Activated CD8-positive, alpha-beta memory T cell treated with anti-CD3 and anti-CD28 coated beads, Interleukin-2, amount 50 U/mL, for 4 hours (primary cell): ENCODE results near the gene RBFOX2.

Experiments
- DNase-seq: peaks from one replicate; pipeline ENCODE4 v3.0.0-alpha.2; 2020

The RBFOX2 gene

GRCh38 chr22:35852076-35852475, 176.5 kb downstream of the RBFOX2 start:
- DNase-seq, result no peak

- no peak for DNase-seq
Measured at GRCh38 chr22:35850831-35851230, 177.8 kb downstream of the RBFOX2 start.

GRCh38 chr22:35846804-35847203, 181.8 kb downstream of the RBFOX2 start:
- DNase-seq, result no peak

DNA sequence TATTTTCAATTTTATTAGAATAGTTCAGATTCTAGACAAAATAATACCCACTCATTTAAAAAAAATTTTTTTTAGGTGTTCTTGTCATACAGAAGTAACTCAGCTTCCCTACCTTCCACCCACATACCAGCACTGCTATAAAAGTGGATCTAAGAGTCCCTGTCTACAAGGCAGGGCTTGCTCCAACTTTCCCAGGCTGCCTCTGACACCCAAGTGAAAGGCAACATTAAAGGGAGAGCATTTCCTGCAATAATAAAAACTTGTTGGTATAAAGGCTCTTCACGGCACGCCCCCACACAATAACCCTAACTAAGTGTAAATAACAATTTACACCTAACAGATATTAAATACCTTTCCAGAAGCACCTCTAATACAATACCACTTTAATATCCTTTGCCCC, 183.7 kb downstream of the RBFOX2 start:
- no peak for DNase-seq

GRCh38 chr22:35842954-35843353, 185.7 kb downstream of the RBFOX2 start:
- DNase-seq, result no peak

DNA sequence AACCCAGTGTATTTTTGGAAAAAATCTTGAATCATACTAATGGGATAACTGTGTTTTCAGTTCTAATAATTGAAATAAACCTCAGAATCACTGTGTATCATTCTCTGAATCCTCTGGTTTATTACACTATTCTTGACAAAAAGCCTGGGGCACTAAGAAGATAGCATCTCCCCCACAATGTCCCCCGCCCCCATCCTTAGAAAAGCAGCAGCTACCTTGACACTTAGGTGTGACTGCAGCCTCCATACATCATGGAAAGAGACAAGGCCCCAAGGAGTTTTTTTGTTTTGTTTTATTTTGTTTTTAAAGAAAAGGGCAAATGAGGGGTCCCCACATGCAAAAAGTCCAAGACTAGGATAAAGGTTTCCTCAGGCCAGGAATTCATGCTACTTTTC, 186.1 kb downstream of the RBFOX2 start:
- no peak for DNase-seq

DNA sequence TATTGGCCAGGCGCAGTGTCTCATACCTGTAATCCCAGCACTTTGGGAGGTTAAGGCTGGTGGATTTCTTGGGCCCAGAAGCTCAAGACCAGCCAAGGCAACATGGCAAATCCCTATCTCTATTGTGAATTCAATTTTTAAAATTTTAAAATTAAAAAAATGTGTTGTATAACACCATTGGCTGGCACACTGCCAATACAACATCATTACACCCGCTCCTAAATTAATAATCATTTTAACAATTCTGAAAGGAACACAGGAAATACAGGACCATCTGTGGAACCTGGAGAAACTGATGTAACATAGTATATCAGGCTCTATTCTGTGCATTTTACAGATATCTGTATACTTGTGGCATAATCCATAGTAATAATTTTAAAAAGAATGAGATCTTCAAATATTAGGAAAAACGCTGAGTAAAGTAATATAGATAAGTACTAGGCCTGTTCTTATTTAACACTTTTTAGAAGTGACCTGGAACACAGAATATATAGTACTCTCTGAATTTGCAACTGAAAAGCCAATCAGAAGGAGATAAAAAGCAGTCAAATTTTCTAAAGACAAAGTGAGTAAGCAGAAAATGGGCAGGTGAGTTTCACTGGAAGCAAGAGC, 186.6 kb downstream of the RBFOX2 start:
- DNase-seq, result no peak

DNA sequence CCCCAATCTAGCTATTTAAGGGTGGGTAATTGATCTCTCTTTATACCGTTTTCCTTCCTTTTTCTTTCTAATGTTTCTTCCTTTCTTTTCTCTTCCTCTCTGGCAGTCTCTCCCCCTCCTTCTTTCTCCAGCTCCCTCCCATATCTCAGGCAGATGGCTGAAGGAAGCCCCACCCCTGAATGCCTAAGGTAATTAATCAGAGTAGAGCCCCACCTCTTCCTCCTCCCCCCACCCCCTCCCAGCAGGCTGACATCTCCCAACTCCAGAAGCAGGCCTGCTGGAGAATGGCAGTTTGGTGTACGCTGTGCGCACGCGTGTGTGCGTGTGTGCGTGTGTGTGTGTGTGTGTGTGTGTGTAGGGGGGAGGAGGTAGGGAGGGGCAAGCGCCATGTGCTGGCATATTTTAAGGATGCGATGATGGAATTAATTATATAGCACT, 188.3 kb downstream of the RBFOX2 start:
- DNase-seq, result peak; percentile 18

GRCh38 chr22:35839841-35840301, 188.8 kb downstream of the RBFOX2 start:
- no peak for DNase-seq

GRCh38 chr22:35838855-35839576, 189.6 kb downstream of the RBFOX2 start:
- DNase-seq, result no peak

DNA sequence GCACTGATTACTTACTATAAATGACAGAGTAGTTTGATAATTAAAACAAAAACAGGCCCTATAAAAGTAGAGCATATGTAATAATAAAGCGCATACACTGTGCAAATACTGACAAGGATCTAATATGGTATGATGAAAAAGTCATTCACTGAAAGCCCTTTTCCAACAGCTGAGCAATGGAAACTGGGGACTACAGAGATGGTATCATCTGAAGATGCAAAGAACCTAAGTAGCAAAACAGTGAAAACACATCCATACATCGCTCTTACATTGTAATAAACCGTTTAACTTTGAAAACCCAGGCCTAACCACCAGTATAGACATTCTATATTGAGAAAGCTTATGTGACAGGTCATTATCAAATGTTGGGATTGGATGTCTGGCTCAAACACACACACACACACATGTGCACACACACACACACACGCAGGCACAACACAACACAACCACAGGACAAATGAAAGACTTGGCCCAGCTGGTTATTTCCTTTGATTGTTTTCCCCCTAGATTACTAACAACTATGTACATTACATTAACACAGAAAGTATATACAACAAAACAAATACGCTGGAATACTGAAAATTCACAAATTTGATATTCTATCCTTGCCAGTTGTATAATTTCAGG, 191.4 kb downstream of the RBFOX2 start:
- no peak for DNase-seq

DNA sequence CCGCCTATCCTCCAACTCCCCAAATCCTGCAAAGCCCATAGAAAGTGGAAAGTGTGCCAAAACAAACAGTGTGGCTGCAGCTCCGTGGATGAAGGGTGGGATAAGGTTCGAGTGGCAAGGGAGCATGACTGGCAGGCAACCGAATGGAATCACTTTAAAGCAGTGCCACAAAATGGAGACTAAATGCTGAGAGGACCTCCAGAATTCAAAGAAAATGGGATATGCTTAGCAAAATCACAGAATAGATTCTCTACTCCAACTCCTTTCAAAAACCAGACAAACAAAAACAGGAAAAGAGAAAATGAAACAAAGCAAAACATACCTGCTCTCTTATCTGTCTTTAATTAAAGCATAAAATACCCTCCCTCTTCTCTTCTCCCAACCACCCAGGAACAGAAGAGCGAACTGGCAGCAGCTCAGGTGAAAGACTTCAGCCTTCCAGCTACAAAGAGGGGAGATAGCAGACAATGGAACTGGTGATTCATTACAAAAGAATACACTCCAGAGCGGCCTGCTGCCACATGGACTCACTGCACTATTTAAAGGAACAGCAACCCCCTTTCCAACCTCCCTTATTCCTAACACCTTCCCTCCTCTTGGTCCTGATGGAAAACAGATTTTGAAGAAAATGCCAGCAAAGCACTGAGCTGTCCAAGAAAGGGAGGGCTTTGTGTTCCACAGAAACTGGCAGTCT, 192.5 kb downstream of the RBFOX2 start:
- DNase-seq, result no peak

GRCh38 chr22:35835267-35835997, 193.2 kb downstream of the RBFOX2 start:
- no peak for DNase-seq

DNA sequence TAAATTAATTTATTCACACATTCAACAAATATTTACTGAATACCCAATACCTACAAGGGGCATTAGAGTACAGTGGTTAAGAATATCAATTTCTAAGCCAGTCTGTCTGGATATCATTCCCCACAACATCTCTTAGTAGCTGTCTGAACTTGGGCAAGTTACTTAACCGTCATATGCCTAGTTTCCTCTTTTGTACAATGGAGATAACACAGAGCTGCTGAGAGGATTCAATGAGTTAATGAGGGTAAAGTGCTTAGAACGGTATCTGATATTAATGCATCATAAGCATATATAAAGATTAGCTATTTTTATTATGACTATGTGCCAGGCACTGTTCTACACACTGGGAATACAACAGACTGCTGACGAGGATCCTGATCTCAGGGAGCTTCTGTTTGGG, 194.6 kb downstream of the RBFOX2 start:
- no peak for DNase-seq

- DNase-seq, result no peak
Measured at GRCh38 chr22:35830305-35830704, 198.3 kb downstream of the RBFOX2 start.

GRCh38 chr22:35824256-35824655, 204.4 kb downstream of the RBFOX2 start:
- DNase-seq, result no peak

GRCh38 chr22:35821654-35822053, 207.0 kb downstream of the RBFOX2 start:
- DNase-seq, result no peak

GRCh38 chr22:35819421-35819820, 209.2 kb downstream of the RBFOX2 start:
- DNase-seq, result no peak

GRCh38 chr22:35818897-35819296, 209.7 kb downstream of the RBFOX2 start:
- DNase-seq, result no peak

DNA sequence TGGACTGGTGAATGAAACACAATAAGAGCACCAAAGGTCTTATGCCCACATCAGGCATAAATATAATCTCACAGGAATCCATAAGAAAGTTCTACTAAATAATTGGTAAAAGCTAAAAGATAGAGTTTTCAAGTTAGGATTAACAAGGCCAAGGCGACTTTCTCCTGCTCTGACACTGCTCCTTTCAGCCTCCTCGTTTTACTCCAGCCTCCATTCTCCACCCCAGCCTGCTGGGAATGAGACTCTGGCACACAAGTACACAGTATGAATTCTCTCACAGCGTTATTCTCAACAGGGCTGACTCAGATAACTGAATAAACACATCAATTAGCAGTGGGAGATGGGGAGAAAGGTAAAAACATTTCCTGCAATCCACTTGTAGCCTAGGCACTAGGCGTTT, 216.0 kb downstream of the RBFOX2 start:
- DNase-seq, result no peak

- no peak for DNase-seq
Measured at GRCh38 chr22:35811670-35812069, 217.0 kb downstream of the RBFOX2 start.

DNA sequence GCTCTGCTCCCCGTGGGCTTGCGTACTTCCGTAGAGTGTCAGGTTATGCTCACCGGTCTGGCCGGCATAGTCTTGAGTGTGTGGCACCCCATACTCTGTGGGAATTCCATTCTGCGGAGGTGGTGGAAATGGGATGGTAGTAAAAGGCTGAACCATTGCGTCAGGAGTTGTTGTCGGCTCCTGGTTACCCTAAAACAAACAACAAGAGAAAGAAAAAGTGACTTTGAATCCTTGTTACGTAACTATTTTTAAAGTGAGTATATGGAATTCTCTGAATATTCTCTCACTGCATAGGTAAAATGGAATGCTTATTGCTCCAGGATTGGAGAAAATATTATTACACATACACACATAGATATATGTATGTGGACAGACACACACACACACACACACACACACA, 218.8 kb downstream of the RBFOX2 start:
- no peak for DNase-seq

- no peak for DNase-seq
Measured at GRCh38 chr22:35808377-35808776, 220.2 kb downstream of the RBFOX2 start.
